Heart right ventricle (tissue), 16 donors: ENCODE data around the gene STMN1. TPM values are rescaled to one million over a fixed set of nuclear protein-coding genes. Genes with fewer than 3 reads are reported as not detected.

Experiments used
- ATAC-seq, 8 donors: fragments of 200-7000 bp; cut with Tn5 transposase; one replicate each; pipeline ENCODE4 v1.9.1; 2020; ENCODE audit warnings: mild to moderate bottlenecking in 8 of 8, moderate library complexity in 8 of 8, moderate number of reproducible peaks in 1 of 8
- DNase-seq, 2 donors: peaks; one replicate each; pipeline ENCODE4 v3.0.0-alpha.2; 2020
- H3K27ac ChIP-seq, 10 donors: fragments of 200-600 bp; sonication (generic) in 2 of 10; one replicate each; pipeline versions ENCODE4 v1.5.0 to v1.8.0; 2020 to 2022; ENCODE audit warnings: mild to moderate bottlenecking in 3 of 10
- H3K27me3 ChIP-seq, 7 donors: fragments of 200-600 bp; one replicate each; pipeline ENCODE4 v1.8.0; 2021 to 2022; ENCODE audit warnings: mild to moderate bottlenecking in 2 of 7
- H3K36me3 ChIP-seq, 9 donors: fragments of 200-600 bp; sonication (generic) in 1 of 9; one replicate each; pipeline versions ENCODE4 v1.5.0 to v1.8.0; 2020 to 2022; ENCODE audit warnings: mild to moderate bottlenecking in 2 of 9
- H3K4me1 ChIP-seq, 9 donors: fragments of 200-600 bp; sonication (generic) in 1 of 9; one replicate each; pipeline versions ENCODE4 v1.5.0 to v1.8.0; 2020 to 2022; ENCODE audit warnings: mild to moderate bottlenecking in 4 of 9
- H3K4me3 ChIP-seq, 10 donors: fragments of 200-600 bp; sonication (generic) in 2 of 10; one replicate each; pipeline versions ENCODE4 v1.5.0 to v1.8.0; 2020 to 2022; ENCODE audit warnings: mild to moderate bottlenecking in 7 of 10, moderate library complexity in 2 of 10
- H3K9me3 ChIP-seq, 11 donors: fragments of 200-600 bp in 10 of 11; sonication (generic) in 2 of 11; one replicate each; pipeline versions ENCODE4 v1.5.0 to v1.8.0; 2013 to 2022; ENCODE audit warnings: mild to moderate bottlenecking in 2 of 11, control low read depth in 1 of 11, moderate library complexity in 1 of 11
- WGBS, 2 donors: extraction: QIAGEN DNeasy Blood & Tissue Kit; methylation state at CpG; one replicate each; pipeline ENCODE4 v1.1.7; 2013; ENCODE audit warnings: inconsistent platforms in 1 of 2; 5-methylcytosine and 5-hydroxymethylcytosine counted together
- intact Hi-C, 10 donors: fragments of 100-400 bp; cut with DNase I; formaldehyde crosslinking; loops; one replicate each; pipeline versions ENCODE4 v1.11.1 to v1.14.2; 2022
- polyA plus RNA-seq, 2 donors: library from polyadenylated mRNA; stranded (reverse); fragments of 200-250 nt; gene quantifications; one replicate each; pipeline ENCODE4 v1.2.3, GENCODE V29; 2013
- total RNA-seq, 10 donors: library from RNA; stranded (reverse); fragmentation: NEBNext Ultra II Directional in 3 of 10; extraction: Animal tissue kit (Norgen Biotek cat#: 25700) in 3 of 10; gene quantifications; one replicate each; pipeline versions ENCODE4 v1.2.1 to v1.2.4, GENCODE V29; 2021 to 2023
- TF ChIP-seq, protein P1 (sequence below), 9 donors: fragments of 200-600 bp; sonication (generic) in 2 of 9; IDR thresholded peaks; one replicate each; pipeline versions ENCODE4 v1.5.0 to v1.8.0; 2021 to 2022; ENCODE audit warnings: antibody characterized with exemption in 9 of 9, mild to moderate bottlenecking in 5 of 9, moderate library complexity in 1 of 9
- donor health status: Arrhythmogenic right ventricular cardiomyopathy.
- donor health status: ischemic (EF 13 %, LVEDD 7.1; RV severe dilation, severe dysfunction).
- donor health status: healthy with polysubstance abuse.
- donor health status: DM: no; HTN: yes; CAD: no.
- donor health status: DM: no; HTN: no; CAD: no.
- donor health status: ischemic (EF 25% LVEDD 6.9; RV normal size, moderate dysfunction).
- donor health status: ischemic (EF 25% LVEDD 5.7; RV mildly dilated, moderate dysfunction).
- donor health status: healthy.
- donor health status: DM: yes; HTN: yes; CAD: no.
- donor health status: Ischemic cardiomyopathy.
- donor health status: ischemic (EF 35%, LVEDD 5.7; RV mildly dilated, moderate dysfunction).
- donor health status: nonischemic (EF 11% LVEDD 7.7; RV severe dilation, severe dysfunction).
- donor health status: DM: yes; HTN: yes; CAD: no.
- donor health status: PGD.
- donor health status: ischemic (EF 29% LVEDD 5.4; RV normal size, mild dysfunction).
- donor health status: nonischemic (EF 23%, LVEDD 6.1; RV moderate dilation, normal function).

The STMN1 gene
- total and polyA plus RNA-seq, 12 donors, result 16.0 to 85.7 (median 48.7) TPM

GRCh38 chr1:25902462-25902861, 3.8 kb downstream of the STMN1 start:
- Histone ChIP-seq H3K36me3 (peaks cover 0 to 55% (median 6%) of the 10 kb centered on the region in 9 donors), H3K9me3 (no peaks in the 10 kb centered on the region), H3K27ac (no peak overlapping the region), H3K27me3 (no peaks in the 10 kb centered on the region), H3K4me1 (peaks cover 9 to 40% (median 25%) of the 10 kb centered on the region in 9 donors), H3K4me3 (no peak overlapping the region)
- ATAC-seq (no peak), DNase-seq (no peak)
- WGBS, 2 donors, result 91 to 93% methylated on average over 3 of the region's 3 CpGs
- intact Hi-C loops, result no loop called here
- TF ChIP-seq, protein P1, sequence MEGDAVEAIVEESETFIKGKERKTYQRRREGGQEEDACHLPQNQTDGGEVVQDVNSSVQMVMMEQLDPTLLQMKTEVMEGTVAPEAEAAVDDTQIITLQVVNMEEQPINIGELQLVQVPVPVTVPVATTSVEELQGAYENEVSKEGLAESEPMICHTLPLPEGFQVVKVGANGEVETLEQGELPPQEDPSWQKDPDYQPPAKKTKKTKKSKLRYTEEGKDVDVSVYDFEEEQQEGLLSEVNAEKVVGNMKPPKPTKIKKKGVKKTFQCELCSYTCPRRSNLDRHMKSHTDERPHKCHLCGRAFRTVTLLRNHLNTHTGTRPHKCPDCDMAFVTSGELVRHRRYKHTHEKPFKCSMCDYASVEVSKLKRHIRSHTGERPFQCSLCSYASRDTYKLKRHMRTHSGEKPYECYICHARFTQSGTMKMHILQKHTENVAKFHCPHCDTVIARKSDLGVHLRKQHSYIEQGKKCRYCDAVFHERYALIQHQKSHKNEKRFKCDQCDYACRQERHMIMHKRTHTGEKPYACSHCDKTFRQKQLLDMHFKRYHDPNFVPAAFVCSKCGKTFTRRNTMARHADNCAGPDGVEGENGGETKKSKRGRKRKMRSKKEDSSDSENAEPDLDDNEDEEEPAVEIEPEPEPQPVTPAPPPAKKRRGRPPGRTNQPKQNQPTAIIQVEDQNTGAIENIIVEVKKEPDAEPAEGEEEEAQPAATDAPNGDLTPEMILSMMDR (IDR thresholded peaks at IDR 0.05), result no peak

GRCh38 chr1:25900219-25900618, 6.0 kb downstream of the STMN1 start:
- no peak for ATAC-seq
- WGBS, 2 donors, result 91 to 94% methylated on average over 5 of the region's 5 CpGs
- no peak overlapping the region for H3K27ac ChIP-seq
- H3K4me1 ChIP-seq, result peaks cover 2 to 34% (median 17%) of the 10 kb centered on the region in 9 donors
- peaks cover 0 to 55% (median 6%) of the 10 kb centered on the region in 9 donors for H3K36me3 ChIP-seq
- TF ChIP-seq, protein P1 (IDR thresholded peaks at IDR 0.05), result no peak
- no peak overlapping the region for H3K4me3 ChIP-seq
- H3K9me3 ChIP-seq, result no peaks in the 10 kb centered on the region
- intact Hi-C loops, result no loop called here
- no peak for DNase-seq
- no peaks in the 10 kb centered on the region for H3K27me3 ChIP-seq

DNA sequence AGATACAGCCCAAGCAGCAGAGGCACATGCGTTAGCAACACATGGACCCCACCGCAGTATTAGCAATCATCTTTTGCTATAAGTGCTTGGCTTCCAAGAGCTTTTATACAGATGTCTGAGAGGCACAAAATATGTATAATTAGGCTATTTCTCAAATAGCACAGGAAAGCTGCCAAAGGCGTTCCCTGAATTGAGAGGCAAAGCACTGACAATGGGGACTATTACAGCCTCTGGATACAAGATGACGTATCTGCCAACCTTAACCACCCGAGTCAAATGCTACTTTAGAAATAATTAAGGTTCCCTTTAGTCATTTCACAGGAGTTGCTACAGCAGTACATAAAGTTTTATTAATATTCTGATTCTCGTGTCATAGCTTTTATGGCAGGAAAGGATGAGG, 6.4 kb downstream of the STMN1 start:
- no peaks in the 10 kb centered on the region for H3K9me3 ChIP-seq
- TF ChIP-seq, protein P1 (IDR thresholded peaks at IDR 0.05), result no peak
- 88 to 89% methylated on average over 6 of the region's 6 CpGs for WGBS, 2 donors
- no peak overlapping the region for H3K27ac ChIP-seq
- DNase-seq (no peak), ATAC-seq (no peak)
- no peaks in the 10 kb centered on the region for H3K27me3 ChIP-seq
- peaks cover 0 to 35% (median 17%) of the 10 kb centered on the region in 9 donors for H3K4me1 ChIP-seq
- intact Hi-C loops, result loop anchor here in 3 of 10 donors (5.0 to 10.0 kb wide), 2 partner anchors 98 to 255 kb away; partner anchors contain the start of genes PAFAH2 (in 2 of the 3) and FAM110D (in 1 of the 3)
- H3K4me3 ChIP-seq, result no peak overlapping the region
- H3K36me3 ChIP-seq, result peaks cover 0 to 55% (median 6%) of the 10 kb centered on the region in 9 donors

DNA sequence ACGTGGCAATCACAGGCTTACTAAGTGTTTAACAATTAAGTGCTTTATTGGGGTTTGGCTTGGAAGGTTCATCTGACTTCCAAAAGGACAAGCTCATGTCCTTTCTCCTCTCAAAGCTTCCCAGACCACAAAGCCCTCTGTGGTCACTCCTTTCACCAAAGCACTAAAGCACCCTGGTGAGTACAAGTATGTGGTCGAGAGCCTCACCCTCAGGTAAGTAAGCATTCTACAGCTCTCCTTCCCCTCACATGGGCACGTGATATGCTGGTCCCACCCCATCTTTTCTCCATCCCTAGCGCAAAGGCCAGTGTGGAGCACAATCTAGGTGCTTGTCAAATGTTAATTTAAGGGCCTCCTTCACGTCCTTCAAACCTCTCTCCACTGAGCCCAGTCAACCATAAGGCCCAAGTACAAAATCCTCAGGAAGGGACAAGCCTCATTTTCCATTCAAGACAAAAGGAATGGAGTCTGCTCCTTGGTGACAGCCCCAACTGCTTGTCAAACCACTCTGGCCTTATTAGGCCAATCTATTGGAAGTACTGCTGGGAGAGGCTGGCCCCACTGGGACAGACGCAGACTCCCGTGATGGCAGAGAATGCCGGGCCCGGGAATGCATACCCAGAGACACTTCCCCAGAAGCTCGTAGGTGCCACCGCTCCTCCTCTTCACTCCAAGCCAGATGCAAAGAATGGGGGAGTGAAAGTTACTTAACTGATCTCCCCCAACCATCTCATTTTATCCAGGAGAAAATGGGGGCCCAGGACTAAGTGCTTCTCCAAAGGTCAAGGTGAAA, 7.8 kb downstream of the STMN1 start:
- H3K9me3 ChIP-seq, result no peaks in the 10 kb centered on the region
- intact Hi-C loops, result loop anchor here in 3 of 10 donors (5.0 to 10.0 kb wide), 2 partner anchors 99 to 256 kb away; partner anchors contain the start of genes PAFAH2 (in 2 of the 3) and FAM110D (in 1 of the 3)
- no peak for ATAC-seq
- TF ChIP-seq, protein P1 (IDR thresholded peaks at IDR 0.05), result no peak
- H3K36me3 ChIP-seq, result peaks cover 0 to 55% (median 6%) of the 10 kb centered on the region in 9 donors
- no peak for DNase-seq
- peaks cover 0 to 25% (median 9%) of the 10 kb centered on the region in 9 donors for H3K4me1 ChIP-seq
- H3K27me3 ChIP-seq, result no peaks in the 10 kb centered on the region
- WGBS, 2 donors, result 88 to 90% methylated on average over 11 of the region's 11 CpGs
- no peak overlapping the region for H3K4me3 ChIP-seq
- no peak overlapping the region for H3K27ac ChIP-seq
